Transverse colon (tissue), 4 donors: Measurements from ENCODE around the gene LGALS9. TPM values are rescaled to one million over a fixed set of nuclear protein-coding genes. Genes with fewer than 3 reads are reported as not detected.

ENCODE experiments used
- DNase-seq: peaks from one replicate; pipeline ENCODE4 v3.0.0-alpha.2; 2019
- H3K27ac ChIP-seq, 4 donors: fragments of 200-600 bp; sonication (generic); 2 replicates each; pipeline ENCODE4 v1.5.1; 2016 to 2018; ENCODE audit warnings: inconsistent platforms in 4 of 4
- H3K27me3 ChIP-seq: fragments of 200-600 bp; sonication (generic); 2 replicates; pipeline ENCODE4 v1.5.1; 2017; ENCODE audit warnings: inconsistent platforms
- H3K36me3 ChIP-seq, 4 donors: fragments of 200-600 bp; sonication (generic); 2 replicates each; pipeline ENCODE4 v1.5.1; 2017 to 2019; ENCODE audit warnings: inconsistent platforms in 4 of 4
- H3K4me1 ChIP-seq, 4 donors: fragments of 200-600 bp; sonication (generic); 2 replicates each; pipeline ENCODE4 v1.5.1; 2017 to 2020; ENCODE audit warnings: inconsistent platforms in 4 of 4
- H3K4me3 ChIP-seq, 4 donors: fragments of 200-600 bp; sonication (generic); 1 replicate in 1 of 4; 2 replicates in 3 of 4; pipeline versions ENCODE4 v1.5.1 to v1.6.1; 2017 to 2019; ENCODE audit warnings: inconsistent platforms in 4 of 4
- H3K9me3 ChIP-seq, 2 donors: fragments of 200-600 bp; sonication (generic); 2 replicates each; pipeline ENCODE4 v1.5.1; 2017 to 2019; ENCODE audit warnings: inconsistent platforms in 2 of 2
- CTCF ChIP-seq, 5 experiments: fragments of 200-600 bp in 3 of 5; fragments of 450-650 bp in 2 of 5; sonication (generic) in 3 of 5; IDR thresholded peaks; 1 replicate in 2 of 5; 2 replicates in 3 of 5; pipeline ENCODE4 v1.5.1; 2016 to 2017; ENCODE audit warnings: antibody characterized with exemption in 5 of 5, inconsistent platforms in 3 of 5, mild to moderate bottlenecking in 2 of 5, moderate library complexity in 1 of 5
- EP300 ChIP-seq: sonication (generic); formaldehyde crosslinking; IDR thresholded peaks from one replicate; pipeline ENCODE4 v1.6.1; 2017; ENCODE audit warnings: antibody characterized with exemption, low read depth
- POLR2A ChIP-seq: fragments of 450-650 bp; IDR thresholded peaks from one replicate; pipeline ENCODE4 v1.6.1; 2016; ENCODE audit warnings: antibody characterized with exemption, mild to moderate bottlenecking, moderate library complexity
- POLR2AphosphoS5 ChIP-seq, 3 donors: sonication (generic); formaldehyde crosslinking; IDR thresholded peaks; one replicate each; pipeline ENCODE4 v1.6.1; 2016; ENCODE audit warnings: antibody characterized with exemption in 3 of 3
- WGBS, 2 donors: methylation state at CpG; one replicate each; pipeline ENCODE4 v1.1.5; 2018; ENCODE audit warnings: low coverage in 1 of 2; 5-methylcytosine and 5-hydroxymethylcytosine counted together
- in situ Hi-C, 4 donors: fragments of 200-750 bp; cut with MboI; loops; one replicate each; pipeline versions ENCODE4 v1.15.0 to v1.15.1; 2017; ENCODE audit warnings: low sequenced_read_pairs in 3 of 4, low pct_ligation_motif_present in 1 of 4, low pct_unique_long_range_greater_than_20kb in 1 of 4
- intact Hi-C: fragments of 100-400 bp; cut with DNase I; formaldehyde crosslinking; loops from one replicate; pipeline ENCODE4 v1.15.1; 2023; ENCODE audit warnings: low total_unique reads
- total RNA-seq, 4 donors: library from RNA; depleted of rRNA; stranded (reverse); fragments of >200 nt; gene quantifications; one replicate each; pipeline ENCODE4 v1.1.0, GENCODE V29; 2016

The LGALS9 gene
- total RNA-seq, 4 donors from 2014 or later = 245 to 463 (median 368) TPM

- Histone ChIP-seq H3K36me3 (no peaks in the 10 kb centered on the region), H3K27me3 (no peaks in the 10 kb centered on the region), H3K4me3 (no peak overlapping the region), H3K27ac (no peak overlapping the region), H3K4me1 (peaks cover 0 to 32% (median 2%) of the 10 kb centered on the region in 4 donors), H3K9me3 (no peaks in the 10 kb centered on the region)
- DNase-seq = no peak
- intact Hi-C loops (no loop called here), in situ Hi-C loops (loop anchor here in 1 of 4 donors (25.0 kb wide), 2 partner anchors 275 to 375 kb away; partner anchors contain the start of gene LYRM9)
- no peak for TF ChIP-seq POLR2A
- TF ChIP-seq CTCF (IDR thresholded peaks at IDR 0.05) = no peak
- no peak for TF ChIP-seq POLR2AphosphoS5 (IDR thresholded peaks at IDR 0.05)
- no peak for TF ChIP-seq EP300
- 77 to 79% methylated on average over 3 of the region's 3 CpGs for WGBS, 2 donors
Measured at GRCh38 chr17:27612160-27612770, 18.7 kb upstream of the LGALS9 start.

- Histone ChIP-seq H3K27ac (no peak overlapping the region), H3K27me3 (no peaks in the 10 kb centered on the region), H3K36me3 (peaks cover 0 to 5% (median 0%) of the 10 kb centered on the region in 4 donors), H3K4me3 (no peak overlapping the region), H3K9me3 (no peaks in the 10 kb centered on the region), H3K4me1 (peaks cover 0 to 32% (median 2%) of the 10 kb centered on the region in 4 donors)
- WGBS, 2 donors = 60 to 97% methylated on average over 1 to 3 of the region's 3 CpGs
- intact Hi-C loops = no loop called here
- TF ChIP-seq EP300 = no peak
- no peak for TF ChIP-seq POLR2AphosphoS5 (IDR thresholded peaks at IDR 0.05)
- TF ChIP-seq CTCF (IDR thresholded peaks at IDR 0.05) = no peak
- TF ChIP-seq POLR2A = no peak
- in situ Hi-C loops = loop anchor here in 1 of 4 donors (25.0 kb wide), 2 partner anchors 274 to 376 kb away; partner anchors contain the start of gene LYRM9
- no peak for DNase-seq
Measured at GRCh38 chr17:27613433-27613832, 17.6 kb upstream of the LGALS9 start.

GRCh38 chr17:27615121-27615520 lies 15.9 kb upstream of the LGALS9 start:
- TF ChIP-seq CTCF (IDR thresholded peaks at IDR 0.05) (no peak), EP300 (no peak), POLR2AphosphoS5 (IDR thresholded peaks at IDR 0.05) (no peak), POLR2A (no peak)
- 100% methylated on average over 1 of the region's 1 CpG for WGBS, 2 donors
- Histone ChIP-seq H3K27ac (no peak overlapping the region), H3K27me3 (no peaks in the 10 kb centered on the region), H3K4me1 (peaks cover 0 to 28% (median 2%) of the 10 kb centered on the region in 4 donors), H3K9me3 (no peaks in the 10 kb centered on the region), H3K36me3 (peaks cover 0 to 6% (median 0%) of the 10 kb centered on the region in 4 donors), H3K4me3 (no peak overlapping the region)
- intact Hi-C loops = no loop called here
- no peak for DNase-seq
- in situ Hi-C loops = loop anchor here in 1 of 4 donors (25.0 kb wide), 2 partner anchors 272 to 378 kb away; partner anchors contain the start of gene LYRM9

- H3K27me3 ChIP-seq = no peaks in the 10 kb centered on the region
- no peak overlapping the region for H3K4me3 ChIP-seq
- WGBS, 2 donors = 40 to 59% methylated on average over 1 to 4 of the region's 4 CpGs
- peaks cover 0 to 6% (median 0%) of the 10 kb centered on the region in 4 donors for H3K36me3 ChIP-seq
- TF ChIP-seq EP300 = no peak
- TF ChIP-seq POLR2AphosphoS5 (IDR thresholded peaks at IDR 0.05) = no peak
- no peak for TF ChIP-seq POLR2A
- no peak for TF ChIP-seq CTCF (IDR thresholded peaks at IDR 0.05)
- no peaks in the 10 kb centered on the region for H3K9me3 ChIP-seq
- in situ Hi-C loops = loop anchor here in 1 of 4 donors (25.0 kb wide), 2 partner anchors 271 to 379 kb away; partner anchors contain the start of gene LYRM9
- intact Hi-C loops = no loop called here
- no peak overlapping the region for H3K27ac ChIP-seq
- no peak for DNase-seq
- H3K4me1 ChIP-seq = peaks cover 0 to 20% (median 2%) of the 10 kb centered on the region in 4 donors
Measured at GRCh38 chr17:27616414-27616813, 14.6 kb upstream of the LGALS9 start.
